GM18858 (cell line): ENCODE results near the gene FLRT1.

Experiments
- ATAC-seq: cut with Tn5 transposase; IDR thresholded peaks from one replicate; pipeline ENCODE4 v1.9.1; 2021; ENCODE audit not compliant: unreplicated experiment

FLRT1 gene

DNA sequence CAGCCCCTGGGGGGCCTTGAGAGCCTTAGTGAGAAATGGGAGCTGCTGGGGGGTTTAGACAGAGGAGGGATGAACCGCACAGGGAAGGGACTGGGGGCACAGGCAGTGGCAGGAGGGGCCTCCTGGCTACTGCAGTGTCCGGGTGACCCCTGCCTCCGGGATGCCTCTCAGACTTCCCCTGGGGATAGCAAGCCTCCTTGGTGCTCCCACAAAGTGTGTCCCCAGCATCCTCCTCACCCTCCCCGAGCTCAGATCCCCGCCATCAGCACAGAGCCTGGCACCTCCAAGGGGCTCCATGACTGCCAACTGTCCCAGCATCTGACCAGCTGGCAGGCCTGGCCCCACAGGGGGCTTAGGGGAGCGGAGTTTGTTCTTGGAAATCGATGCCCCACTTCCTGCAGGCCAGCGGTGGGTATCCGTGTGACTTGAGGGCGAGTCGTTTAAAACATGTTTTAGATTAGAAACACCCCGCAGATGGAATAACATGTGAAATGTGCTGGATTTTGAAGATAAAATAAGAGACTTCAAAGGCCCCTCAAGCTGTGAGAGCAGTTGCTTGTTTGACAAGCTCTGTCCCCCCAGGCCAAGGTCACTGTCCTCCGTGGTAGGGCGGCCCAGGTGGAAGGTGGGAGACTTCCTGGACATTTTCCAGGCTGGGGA, 13.5 kb upstream of the FLRT1 start:
- no peak for ATAC-seq

GRCh38 chr11:64023712-64024710, 11.7 kb upstream of the FLRT1 start:
- ATAC-seq: no peak

DNA sequence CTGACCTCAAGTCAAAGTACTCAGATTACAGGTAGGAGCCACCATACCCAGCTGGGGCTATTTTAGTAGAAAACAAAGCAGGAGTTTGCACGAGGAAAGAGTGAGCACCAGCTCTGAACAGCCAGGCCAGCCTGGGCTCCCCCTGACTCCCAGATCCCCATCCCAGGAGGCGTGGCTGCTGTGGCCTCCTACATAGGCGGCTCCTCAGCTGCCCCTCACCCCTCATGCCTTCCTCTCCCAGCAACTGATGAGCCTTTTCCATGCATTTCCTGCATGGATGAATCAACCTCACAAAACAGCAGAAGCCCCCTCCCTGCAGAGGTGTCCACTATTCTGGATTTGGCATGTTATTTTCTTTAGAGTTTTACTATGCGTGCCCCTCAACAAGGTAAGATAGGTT, 10.5 kb upstream of the FLRT1 start:
- ATAC-seq: no peak

- ATAC-seq: no peak
These were observed 9.0 kb upstream of the FLRT1 start for GRCh38 chr11:64026575-64027205.

GRCh38 chr11:64027651-64028397, 7.9 kb upstream of the FLRT1 start:
- ATAC-seq: no peak

DNA sequence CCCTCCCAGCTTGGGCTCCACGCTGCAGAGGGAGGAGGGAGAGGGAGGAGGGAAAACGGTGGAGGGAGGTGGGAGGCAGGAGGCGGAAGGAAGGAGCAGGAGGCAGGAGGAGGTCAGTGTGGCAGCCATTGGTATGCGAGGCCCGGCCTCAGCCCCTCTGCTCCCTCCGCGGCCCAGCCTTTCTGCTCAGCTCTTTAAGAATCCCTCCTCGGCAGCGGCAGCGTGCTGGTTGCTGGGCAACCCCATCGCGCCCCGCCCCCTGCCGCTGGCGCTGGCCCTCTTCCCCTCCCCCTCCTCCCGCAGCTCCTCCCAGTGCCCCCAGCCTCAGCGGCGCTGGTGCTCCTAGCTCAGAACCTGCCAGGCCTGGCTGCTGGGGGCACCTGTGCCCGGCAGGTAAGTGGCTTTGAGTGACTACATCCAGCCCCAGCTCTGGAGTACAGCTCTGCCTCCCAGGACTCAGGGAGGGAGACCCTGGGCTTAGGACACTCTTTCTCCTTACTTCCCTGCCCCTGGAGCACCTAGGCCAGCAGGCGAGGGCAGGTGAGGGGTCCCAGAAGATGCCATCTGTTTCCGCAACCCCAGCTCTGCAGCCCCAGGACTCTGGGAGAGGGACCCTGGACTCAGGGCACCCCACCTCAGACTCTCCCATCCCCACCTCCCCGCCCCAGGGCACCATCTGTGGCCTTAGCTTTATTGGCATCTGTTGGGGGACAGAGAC, 7.2 kb upstream of the FLRT1 start:
- ATAC-seq: no peak

DNA sequence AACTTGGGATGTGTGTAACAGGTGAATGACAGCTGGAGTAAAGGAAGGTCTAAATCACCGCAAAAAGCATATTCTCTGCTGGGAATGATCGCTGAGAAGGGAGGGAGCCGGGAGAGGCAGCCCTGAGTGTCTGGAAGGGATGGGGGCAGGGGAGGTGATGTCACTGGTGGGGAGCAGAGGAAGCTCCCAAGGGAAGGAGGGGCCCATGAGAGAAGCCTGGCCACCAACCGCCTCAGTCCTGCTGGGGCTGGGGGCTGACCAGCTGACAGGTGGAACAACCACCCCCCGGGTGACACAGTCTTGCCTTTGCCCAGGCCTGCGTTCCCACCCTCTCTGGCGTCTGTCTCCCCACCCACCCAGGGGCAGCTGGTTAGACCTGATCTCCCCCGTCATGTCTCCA, 6.0 kb upstream of the FLRT1 start:
- ATAC-seq: no peak

GRCh38 chr11:64031001-64031400, 4.7 kb upstream of the FLRT1 start:
- ATAC-seq: no peak

- ATAC-seq: no peak
These were observed 3.7 kb upstream of the FLRT1 start for GRCh38 chr11:64032050-64032449.

- no peak for ATAC-seq
These were observed 1.3 kb upstream of the FLRT1 start for GRCh38 chr11:64034411-64034811.

GRCh38 chr11:64035081-64035524, 628 bp upstream of the FLRT1 start:
- no peak for ATAC-seq

DNA sequence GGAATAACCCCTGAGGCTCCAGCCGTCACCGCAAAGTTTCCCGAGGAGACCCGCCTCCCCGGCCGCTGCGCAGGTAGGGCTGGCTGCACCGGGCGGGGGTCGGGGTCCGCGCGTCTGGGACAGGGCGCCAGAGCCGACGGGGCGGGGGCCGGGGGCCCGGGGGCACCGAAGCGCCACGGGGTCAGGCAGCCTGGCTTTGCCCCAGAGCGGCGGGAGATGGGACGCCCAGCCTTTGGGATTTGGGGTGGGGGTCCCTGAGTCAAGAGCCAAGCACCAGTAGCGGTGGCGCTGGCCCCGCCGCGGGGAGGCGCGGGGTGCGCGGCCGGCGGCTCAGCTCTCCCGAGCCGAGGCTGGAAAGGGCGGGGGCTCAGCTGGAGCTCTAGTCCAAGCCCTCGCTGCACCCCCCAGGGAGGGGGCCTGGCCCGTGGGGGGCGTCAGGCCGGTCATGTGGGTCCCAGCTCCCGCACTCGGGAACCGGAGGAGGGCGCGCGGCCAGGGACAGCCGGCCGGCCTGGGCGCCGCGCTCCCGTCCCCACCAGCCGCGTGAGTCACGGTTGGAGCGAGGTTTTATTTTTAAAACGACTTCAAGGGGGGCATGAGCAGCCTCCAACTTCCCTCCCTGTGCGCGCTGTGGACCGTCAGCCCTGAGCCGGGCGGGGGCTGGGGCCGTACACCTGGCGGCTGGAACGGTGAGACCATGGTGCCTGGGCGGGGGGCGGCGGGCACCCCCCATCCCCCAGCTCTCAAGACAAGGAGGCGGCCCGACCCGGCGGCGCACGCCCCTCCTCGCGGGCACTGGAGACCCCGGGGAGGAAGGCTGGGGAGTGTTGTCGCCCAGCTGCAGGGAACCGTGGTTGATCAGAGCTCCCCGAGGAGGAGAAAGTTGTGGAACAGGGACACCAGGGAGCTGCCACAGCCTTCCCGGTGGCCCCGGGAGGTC, 626 bp downstream of the FLRT1 start:
- no peak for ATAC-seq

DNA sequence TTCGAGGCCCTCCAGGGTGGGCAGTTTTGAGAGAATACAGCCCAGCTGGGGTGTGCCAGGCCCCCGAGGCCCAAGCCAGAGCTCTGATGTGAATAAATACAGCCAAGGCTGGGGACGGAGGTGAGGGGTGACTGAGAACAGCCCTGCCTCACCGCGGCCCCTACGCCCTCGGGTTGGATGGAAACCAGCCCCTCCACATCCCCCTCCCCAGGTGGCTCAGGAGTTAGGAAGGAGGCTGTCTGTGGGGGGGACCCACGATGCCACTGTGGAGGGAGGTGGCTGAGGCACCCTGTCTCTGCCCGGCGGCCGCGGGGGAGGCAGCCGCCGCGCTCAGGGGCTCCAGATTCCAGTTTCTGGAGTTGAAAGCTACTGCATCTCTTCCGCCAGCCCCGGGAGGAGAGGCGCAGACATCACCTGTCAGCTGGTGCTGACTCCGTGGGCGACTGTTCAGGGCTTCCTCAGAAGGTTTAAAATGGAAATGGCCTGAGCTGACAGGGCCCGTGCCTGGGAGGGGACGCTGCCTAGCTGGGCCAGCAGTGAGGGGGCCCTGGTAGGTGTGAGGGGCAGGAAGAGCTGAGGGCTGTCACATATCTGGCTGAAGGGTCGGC, 1.4 kb downstream of the FLRT1 start:
- no peak for ATAC-seq

- ATAC-seq: no peak
These were observed 2.8 kb downstream of the FLRT1 start for GRCh38 chr11:64038500-64038899.

DNA sequence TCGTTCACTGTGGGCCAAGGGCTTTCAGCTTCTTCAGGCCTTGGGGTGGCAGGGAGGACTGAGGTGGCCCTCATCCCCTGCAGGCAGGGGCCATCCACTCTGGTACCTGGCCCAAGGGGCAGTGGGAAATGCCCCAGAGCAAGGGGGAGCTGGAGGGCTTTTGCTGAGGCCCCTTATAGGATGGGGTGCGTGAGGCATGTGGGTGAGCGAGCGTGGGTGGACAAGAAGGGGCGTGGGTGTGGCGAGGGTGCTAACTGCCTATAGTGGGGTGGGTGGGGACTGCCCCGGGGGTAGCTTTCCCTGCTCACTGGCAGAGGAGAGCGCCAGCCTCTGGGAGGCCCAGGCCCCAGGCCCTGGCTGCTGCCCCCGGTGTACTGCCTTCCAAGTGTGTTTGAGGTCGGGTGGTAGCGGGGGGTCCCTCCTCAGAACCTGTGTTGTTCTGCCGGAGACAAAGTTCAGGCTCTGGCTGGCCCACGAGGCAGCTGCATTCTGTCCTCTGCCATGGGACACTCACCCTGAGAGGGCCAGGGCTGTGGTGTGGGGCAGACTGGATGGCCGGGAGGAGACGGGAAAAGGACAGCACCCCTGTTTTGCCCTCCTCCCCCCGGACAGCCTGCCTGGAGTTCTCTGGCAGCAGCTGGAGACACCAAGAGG, 3.4 kb downstream of the FLRT1 start:
- ATAC-seq: no peak

GRCh38 chr11:64040684-64041322, 5.1 kb downstream of the FLRT1 start:
- ATAC-seq: no peak

DNA sequence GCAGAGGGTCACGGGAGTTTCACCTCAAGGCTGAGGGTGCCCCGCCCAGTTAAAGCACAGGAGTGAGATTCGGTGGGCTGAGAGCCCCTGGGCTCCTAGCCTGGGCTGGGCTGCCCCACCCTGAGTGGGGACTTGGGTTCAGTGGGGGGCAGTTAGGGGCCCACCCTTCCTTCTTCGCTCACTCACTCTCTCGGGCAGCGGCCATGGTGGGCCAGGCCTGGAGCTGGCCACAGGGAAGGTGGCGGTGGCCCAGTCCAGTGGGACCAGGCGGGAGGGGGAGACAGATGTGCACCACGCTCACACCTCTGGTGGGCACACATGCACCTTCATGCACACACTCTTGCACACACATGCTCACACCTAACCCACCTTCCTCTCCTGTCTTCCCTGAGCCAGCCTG, 6.1 kb downstream of the FLRT1 start:
- no peak for ATAC-seq

DNA sequence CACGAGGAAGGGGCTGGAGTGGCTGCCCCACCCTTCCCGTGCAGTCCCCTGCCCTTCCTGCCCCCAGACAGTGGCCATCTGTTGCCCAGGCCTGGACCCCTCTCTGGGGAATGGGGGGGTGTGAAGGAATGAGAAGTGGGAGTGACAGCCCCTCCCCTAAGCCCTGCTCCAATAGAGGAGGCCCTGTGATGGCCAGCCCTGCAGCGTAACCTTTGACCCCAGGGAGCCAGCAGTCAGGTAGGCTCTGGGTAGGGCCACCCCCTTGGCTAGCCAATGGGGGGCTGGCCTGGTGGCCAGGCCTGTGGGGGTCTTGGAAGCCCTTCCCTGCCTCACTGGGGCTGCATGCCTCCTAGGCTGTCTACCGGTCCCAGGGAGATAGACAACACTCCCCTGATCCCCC, 6.6 kb downstream of the FLRT1 start:
- ATAC-seq: no peak
